ENCODE measurements around the gene NELL2. TPM values are rescaled to one million over a fixed set of nuclear protein-coding genes. Genes with fewer than 3 reads are reported as not detected.

NELL2 gene
- total RNA-seq, 2 donors from 2014 or later: 5.1 to 6.9 TPM

- Mint-ChIP-seq H3K27ac (no peak overlapping the region), H3K27me3 (ENCODE audit: insufficient read depth) (no peaks in the 10 kb centered on the region), H3K4me1 (no peaks in the 10 kb centered on the region), H3K4me3 (no peak overlapping the region), H3K9me3 (no peaks in the 10 kb centered on the region), H3K36me3 (ENCODE audit: low read depth) (no peaks in the 10 kb centered on the region)
- Histone ChIP-seq H3K9ac (ENCODE audit: extremely low read depth, low read length, poor library complexity, severe bottlenecking) (no peak overlapping the region), H3K27ac (ENCODE audit: low read depth, low read length) (no peak overlapping the region), H3K27me3 (ENCODE audit: control insufficient read depth, insufficient read depth, low read length, poor library complexity, severe bottlenecking) (no peaks in the 10 kb centered on the region), H3K9me3 (ENCODE audit: control insufficient read depth, low read length) (no peaks in the 10 kb centered on the region), H3K36me3 (ENCODE audit: control insufficient read depth, insufficient read depth, low read length) (no peaks in the 10 kb centered on the region), H3K4me3 (ENCODE audit: low read length) (no peak overlapping the region), H3K4me1 (ENCODE audit: control insufficient read depth, insufficient read depth, low read length) (no peaks in the 10 kb centered on the region)
- WGBS, 2 experiments (ENCODE audit: insufficient coverage in 1 of 2, insufficient read length in 1 of 2): 67% methylated on average over 4 to 5 of the region's 5 CpGs
- DNase-seq: no peak
- no peak for TF ChIP-seq CTCF (conservative IDR thresholded peaks at IDR 0.05)
These were observed 228.0 kb downstream of the NELL2 start for GRCh38 chr12:44647917-44648690.

DNA sequence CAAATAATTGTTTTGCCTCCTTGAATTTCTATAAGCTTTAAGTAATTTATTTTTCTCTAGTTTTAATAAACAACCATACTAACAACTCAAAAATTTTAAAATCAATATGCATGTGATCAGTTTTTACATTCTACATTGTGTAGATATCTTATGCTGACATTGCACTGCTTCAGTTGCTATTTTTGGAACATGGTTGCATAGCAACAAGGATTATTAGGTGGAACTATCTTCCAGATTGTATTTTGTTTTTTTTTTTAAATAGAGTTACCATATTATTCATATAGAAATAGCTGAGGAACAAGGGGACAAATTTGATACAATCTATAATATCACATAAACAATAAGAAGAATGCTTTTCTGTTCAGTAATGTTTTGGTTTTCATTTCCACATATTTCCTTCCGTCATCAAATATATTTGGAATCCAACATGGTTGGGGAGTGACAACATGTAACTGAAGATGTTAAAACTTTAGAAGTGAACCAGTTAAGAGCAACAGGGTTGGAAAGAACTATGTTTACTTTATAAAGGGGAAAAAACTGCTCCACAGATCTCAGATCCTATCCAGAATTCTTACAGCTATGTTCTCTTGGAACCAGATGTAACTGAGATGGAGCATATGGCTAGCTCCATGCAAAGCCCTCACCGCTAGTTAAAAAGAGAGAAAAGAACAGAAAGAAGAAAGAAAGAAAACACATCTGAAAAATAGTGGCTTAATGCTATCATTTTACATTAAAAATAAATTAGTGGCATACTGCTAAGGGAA lies 235.5 kb downstream of the NELL2 start:
- H3K27me3 Mint-ChIP-seq (ENCODE audit: insufficient read depth): no peaks in the 10 kb centered on the region
- no peak overlapping the region for H3K27ac Mint-ChIP-seq
- no peak overlapping the region for H3K9ac ChIP-seq (ENCODE audit: extremely low read depth, low read length, poor library complexity, severe bottlenecking)
- no peaks in the 10 kb centered on the region for H3K36me3 ChIP-seq (ENCODE audit: control insufficient read depth, insufficient read depth, low read length)
- no peaks in the 10 kb centered on the region for H3K9me3 ChIP-seq (ENCODE audit: control insufficient read depth, low read length)
- WGBS, 2 experiments (ENCODE audit: insufficient coverage in 1 of 2, insufficient read length in 1 of 2): 82 to 100% methylated on average over 1 of the region's 2 CpGs
- no peaks in the 10 kb centered on the region for H3K36me3 Mint-ChIP-seq (ENCODE audit: low read depth)
- H3K27me3 ChIP-seq (ENCODE audit: control insufficient read depth, insufficient read depth, low read length, poor library complexity, severe bottlenecking): no peaks in the 10 kb centered on the region
- no peaks in the 10 kb centered on the region for H3K4me1 Mint-ChIP-seq
- no peaks in the 10 kb centered on the region for H3K9me3 Mint-ChIP-seq
- no peak overlapping the region for H3K27ac ChIP-seq (ENCODE audit: low read depth, low read length)
- no peak overlapping the region for H3K4me3 Mint-ChIP-seq
- no peaks in the 10 kb centered on the region for H3K4me1 ChIP-seq (ENCODE audit: control insufficient read depth, insufficient read depth, low read length)
- no peak overlapping the region for H3K4me3 ChIP-seq (ENCODE audit: low read length)
- no peak for DNase-seq
- TF ChIP-seq CTCF (conservative IDR thresholded peaks at IDR 0.05): no peak

DNA sequence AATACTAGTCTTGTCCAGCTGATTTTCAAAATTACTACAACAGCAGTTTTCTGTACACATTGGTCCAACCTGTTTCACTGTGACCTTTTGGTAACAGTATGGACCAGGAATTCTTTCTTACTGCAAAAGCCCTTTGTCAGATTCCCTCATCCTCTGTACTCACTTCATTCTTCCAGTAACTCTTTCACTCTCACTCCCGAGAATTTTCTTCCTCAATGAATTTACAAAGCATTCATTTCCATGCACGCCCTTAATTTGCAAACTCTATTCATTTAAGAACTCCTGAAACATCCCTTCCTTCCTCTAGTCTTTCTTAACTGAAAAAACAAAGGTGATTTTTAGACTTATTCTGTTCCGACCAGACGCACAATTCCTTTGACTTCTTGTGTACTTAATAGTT lies 238.2 kb downstream of the NELL2 start:
- Histone ChIP-seq H3K9me3 (ENCODE audit: control insufficient read depth, low read length) (no peaks in the 10 kb centered on the region), H3K36me3 (ENCODE audit: control insufficient read depth, insufficient read depth, low read length) (no peaks in the 10 kb centered on the region), H3K27ac (ENCODE audit: low read depth, low read length) (no peak overlapping the region), H3K27me3 (ENCODE audit: control insufficient read depth, insufficient read depth, low read length, poor library complexity, severe bottlenecking) (no peaks in the 10 kb centered on the region), H3K9ac (ENCODE audit: extremely low read depth, low read length, poor library complexity, severe bottlenecking) (no peak overlapping the region), H3K4me1 (ENCODE audit: control insufficient read depth, insufficient read depth, low read length) (no peaks in the 10 kb centered on the region), H3K4me3 (ENCODE audit: low read length) (no peak overlapping the region)
- Mint-ChIP-seq H3K4me3 (no peak overlapping the region), H3K27ac (no peak overlapping the region), H3K9me3 (no peaks in the 10 kb centered on the region), H3K36me3 (ENCODE audit: low read depth) (no peaks in the 10 kb centered on the region), H3K4me1 (no peaks in the 10 kb centered on the region), H3K27me3 (ENCODE audit: insufficient read depth) (no peaks in the 10 kb centered on the region)
- no peak for TF ChIP-seq CTCF (conservative IDR thresholded peaks at IDR 0.05)
- WGBS, 2 experiments (ENCODE audit: insufficient coverage in 1 of 2, insufficient read length in 1 of 2): 77 to 85% methylated on average over 4 of the region's 4 CpGs
- DNase-seq: no peak

Measured in endodermal cell (in vitro differentiated cells).